ENCODE data around the gene VTI1B.
"Not testable (repeated sequence)": the region's sequence is repeated elsewhere in the genome, so short reads cannot be mapped to it uniquely, and the experiment has no call there.

DNA sequence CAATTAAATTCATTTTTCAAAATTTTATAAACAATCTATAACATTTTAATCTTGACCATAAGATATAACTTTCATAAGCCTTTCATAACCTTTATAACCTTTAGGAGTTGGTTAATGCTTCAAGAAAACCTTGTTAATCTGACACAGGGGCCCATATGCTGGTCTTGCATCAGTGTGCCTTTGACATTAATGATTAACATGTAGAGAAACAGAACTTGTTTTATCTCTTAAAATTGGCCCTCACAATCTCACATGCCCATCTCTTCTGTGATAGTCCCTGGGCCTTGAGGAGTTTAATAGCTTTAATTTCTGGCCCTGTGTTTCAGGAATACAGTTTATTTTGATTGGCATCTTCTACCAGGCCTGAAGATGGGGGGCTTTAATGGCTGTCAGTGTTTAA is 34.9 kb upstream of the VTI1B start:
- TF ChIP-seq, protein P1, sequence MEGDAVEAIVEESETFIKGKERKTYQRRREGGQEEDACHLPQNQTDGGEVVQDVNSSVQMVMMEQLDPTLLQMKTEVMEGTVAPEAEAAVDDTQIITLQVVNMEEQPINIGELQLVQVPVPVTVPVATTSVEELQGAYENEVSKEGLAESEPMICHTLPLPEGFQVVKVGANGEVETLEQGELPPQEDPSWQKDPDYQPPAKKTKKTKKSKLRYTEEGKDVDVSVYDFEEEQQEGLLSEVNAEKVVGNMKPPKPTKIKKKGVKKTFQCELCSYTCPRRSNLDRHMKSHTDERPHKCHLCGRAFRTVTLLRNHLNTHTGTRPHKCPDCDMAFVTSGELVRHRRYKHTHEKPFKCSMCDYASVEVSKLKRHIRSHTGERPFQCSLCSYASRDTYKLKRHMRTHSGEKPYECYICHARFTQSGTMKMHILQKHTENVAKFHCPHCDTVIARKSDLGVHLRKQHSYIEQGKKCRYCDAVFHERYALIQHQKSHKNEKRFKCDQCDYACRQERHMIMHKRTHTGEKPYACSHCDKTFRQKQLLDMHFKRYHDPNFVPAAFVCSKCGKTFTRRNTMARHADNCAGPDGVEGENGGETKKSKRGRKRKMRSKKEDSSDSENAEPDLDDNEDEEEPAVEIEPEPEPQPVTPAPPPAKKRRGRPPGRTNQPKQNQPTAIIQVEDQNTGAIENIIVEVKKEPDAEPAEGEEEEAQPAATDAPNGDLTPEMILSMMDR (IDR thresholded peaks at IDR 0.05; ENCODE audit: low read depth, low read length, poor library complexity, severe bottlenecking): not testable (repeated sequence)
- TF ChIP-seq EZH2phosphoT487 (IDR thresholded peaks at IDR 0.05; ENCODE audit: borderline replicate concordance, low read length): not testable (repeated sequence)

All from DOHH2 (cell line).